ENCODE data around the gene KCNJ1. TPM values are rescaled to one million over a fixed set of nuclear protein-coding genes. Genes with fewer than 3 reads are reported as not detected.

KCNJ1 gene
- total RNA-seq, 1 experiment from 2014 or later, result not detected

GRCh38 chr11:128894286-128894681 is 27.2 kb upstream of the KCNJ1 start:
- Histone ChIP-seq H3K79me2 (ENCODE audit: low read length) (no peaks in the 10 kb centered on the region), H3K4me3 (ENCODE audit: low read length) (no peak overlapping the region), H3F3A (ENCODE audit: low read length, unreplicated experiment) (no peaks in the 10 kb centered on the region), H3K9me3 (ENCODE audit: low read length) (no peaks in the 10 kb centered on the region), H3K9me2 (replicated peaks; ENCODE audit: low read length) (no peaks in the 10 kb centered on the region), H3K27me3 (ENCODE audit: low read length) (0 out of 2 replicates have a peak, but pooled peaks cover 2% of the 10 kb centered on the region), H3K27ac (ENCODE audit: low read length) (no peak overlapping the region), H3K4me1 (ENCODE audit: insufficient read depth, low read length) (peaks cover 5% of the 10 kb centered on the region; the same call in 1 of the 2 replicates), H3K4me2 (ENCODE audit: low read length) (no peak overlapping the region), H2AFZ (ENCODE audit: low read length) (no peak overlapping the region), H3K9ac (ENCODE audit: low read length) (no peak overlapping the region), H3K36me3 (ENCODE audit: low read depth, low read length) (no peaks in the 10 kb centered on the region), H4K20me1 (ENCODE audit: low read length) (no peaks in the 10 kb centered on the region)
- BruUV-seq (replicated peaks), result no TSS peak
- ChIA-PET POLR2A (ENCODE audit: unreplicated experiment) (no interaction called here), CTCF (no interaction called here)
- DNase-seq (no peak), ATAC-seq (no peak)
- intact Hi-C loops (cut with micrococcal nuclease), result no loop called here
- no peak for TF ChIP-seq EZH2 (IDR thresholded peaks at IDR 0.05; ENCODE audit: low read length, unreplicated experiment)
- no peak for TF ChIP-seq EZH2phosphoT487 (IDR thresholded peaks at IDR 0.05; ENCODE audit: borderline replicate concordance, low read length)
- TF ChIP-seq, protein P1, sequence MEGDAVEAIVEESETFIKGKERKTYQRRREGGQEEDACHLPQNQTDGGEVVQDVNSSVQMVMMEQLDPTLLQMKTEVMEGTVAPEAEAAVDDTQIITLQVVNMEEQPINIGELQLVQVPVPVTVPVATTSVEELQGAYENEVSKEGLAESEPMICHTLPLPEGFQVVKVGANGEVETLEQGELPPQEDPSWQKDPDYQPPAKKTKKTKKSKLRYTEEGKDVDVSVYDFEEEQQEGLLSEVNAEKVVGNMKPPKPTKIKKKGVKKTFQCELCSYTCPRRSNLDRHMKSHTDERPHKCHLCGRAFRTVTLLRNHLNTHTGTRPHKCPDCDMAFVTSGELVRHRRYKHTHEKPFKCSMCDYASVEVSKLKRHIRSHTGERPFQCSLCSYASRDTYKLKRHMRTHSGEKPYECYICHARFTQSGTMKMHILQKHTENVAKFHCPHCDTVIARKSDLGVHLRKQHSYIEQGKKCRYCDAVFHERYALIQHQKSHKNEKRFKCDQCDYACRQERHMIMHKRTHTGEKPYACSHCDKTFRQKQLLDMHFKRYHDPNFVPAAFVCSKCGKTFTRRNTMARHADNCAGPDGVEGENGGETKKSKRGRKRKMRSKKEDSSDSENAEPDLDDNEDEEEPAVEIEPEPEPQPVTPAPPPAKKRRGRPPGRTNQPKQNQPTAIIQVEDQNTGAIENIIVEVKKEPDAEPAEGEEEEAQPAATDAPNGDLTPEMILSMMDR (conservative IDR thresholded peaks at IDR 0.05; ENCODE audit: low read depth, low read length), result no peak

GRCh38 chr11:128893578-128894285 is 26.6 kb upstream of the KCNJ1 start:
- no peak overlapping the region for H3K9ac ChIP-seq (ENCODE audit: low read length)
- POLR2A ChIA-PET (ENCODE audit: unreplicated experiment), result no interaction called here
- TF ChIP-seq, protein P1 (conservative IDR thresholded peaks at IDR 0.05; ENCODE audit: low read depth, low read length), result no peak
- TF ChIP-seq EZH2 (IDR thresholded peaks at IDR 0.05; ENCODE audit: low read length, unreplicated experiment) (no peak), EZH2phosphoT487 (IDR thresholded peaks at IDR 0.05; ENCODE audit: borderline replicate concordance, low read length) (no peak)

More at GRCh38 chr11:128893578-128894285, 26.6 kb upstream of the KCNJ1 start:
- H3K9me2 ChIP-seq (replicated peaks; ENCODE audit: low read length), result no peaks in the 10 kb centered on the region
- no peak overlapping the region for H3K4me3 ChIP-seq (ENCODE audit: low read length)
- no peaks in the 10 kb centered on the region for H3K9me3 ChIP-seq (ENCODE audit: low read length)
- CTCF ChIA-PET, result no interaction called here
- no peak overlapping the region for H3K27ac ChIP-seq (ENCODE audit: low read length)
- BruUV-seq (replicated peaks), result no TSS peak
- peaks cover 5% of the 10 kb centered on the region; the same call in 1 of the 2 replicates for H3K4me1 ChIP-seq (ENCODE audit: insufficient read depth, low read length)
- intact Hi-C loops (cut with micrococcal nuclease), result no loop called here
- H3F3A ChIP-seq (ENCODE audit: low read length, unreplicated experiment), result no peaks in the 10 kb centered on the region
- ATAC-seq, result no peak
- DNase-seq, result no peak
- H3K36me3 ChIP-seq (ENCODE audit: low read depth, low read length), result no peaks in the 10 kb centered on the region
- H4K20me1 ChIP-seq (ENCODE audit: low read length), result no peaks in the 10 kb centered on the region
- H3K79me2 ChIP-seq (ENCODE audit: low read length), result no peaks in the 10 kb centered on the region
- no peak overlapping the region for H3K4me2 ChIP-seq (ENCODE audit: low read length)
- H2AFZ ChIP-seq (ENCODE audit: low read length), result no peak overlapping the region
- 0 out of 2 replicates have a peak, but pooled peaks cover 2% of the 10 kb centered on the region for H3K27me3 ChIP-seq (ENCODE audit: low read length)
